ENCODE data around the gene CHDH.

DNA sequence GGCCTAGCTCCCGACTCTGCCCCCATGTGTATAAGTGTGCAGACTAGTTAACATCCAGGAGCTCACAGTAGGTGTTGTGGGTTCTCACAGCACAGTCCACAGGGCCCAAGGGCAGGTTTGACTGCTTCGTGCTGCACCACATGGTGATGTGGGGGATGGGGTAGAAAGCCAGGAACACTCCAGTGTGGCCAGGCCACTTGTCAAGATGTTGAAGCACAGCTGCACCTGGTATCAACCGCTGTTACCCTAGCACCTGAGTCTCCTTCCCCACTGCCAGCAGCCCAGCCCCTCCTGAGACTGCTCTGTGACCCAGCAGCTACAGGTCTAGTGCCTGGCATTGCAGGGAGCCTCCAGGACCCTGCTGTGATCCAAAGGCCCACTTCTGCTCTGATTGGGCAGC lies 53.4 kb downstream of the CHDH start:
- TF ChIP-seq, protein P1, sequence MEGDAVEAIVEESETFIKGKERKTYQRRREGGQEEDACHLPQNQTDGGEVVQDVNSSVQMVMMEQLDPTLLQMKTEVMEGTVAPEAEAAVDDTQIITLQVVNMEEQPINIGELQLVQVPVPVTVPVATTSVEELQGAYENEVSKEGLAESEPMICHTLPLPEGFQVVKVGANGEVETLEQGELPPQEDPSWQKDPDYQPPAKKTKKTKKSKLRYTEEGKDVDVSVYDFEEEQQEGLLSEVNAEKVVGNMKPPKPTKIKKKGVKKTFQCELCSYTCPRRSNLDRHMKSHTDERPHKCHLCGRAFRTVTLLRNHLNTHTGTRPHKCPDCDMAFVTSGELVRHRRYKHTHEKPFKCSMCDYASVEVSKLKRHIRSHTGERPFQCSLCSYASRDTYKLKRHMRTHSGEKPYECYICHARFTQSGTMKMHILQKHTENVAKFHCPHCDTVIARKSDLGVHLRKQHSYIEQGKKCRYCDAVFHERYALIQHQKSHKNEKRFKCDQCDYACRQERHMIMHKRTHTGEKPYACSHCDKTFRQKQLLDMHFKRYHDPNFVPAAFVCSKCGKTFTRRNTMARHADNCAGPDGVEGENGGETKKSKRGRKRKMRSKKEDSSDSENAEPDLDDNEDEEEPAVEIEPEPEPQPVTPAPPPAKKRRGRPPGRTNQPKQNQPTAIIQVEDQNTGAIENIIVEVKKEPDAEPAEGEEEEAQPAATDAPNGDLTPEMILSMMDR (IDR thresholded peaks at IDR 0.05): no peak
- TF ChIP-seq POLR2A (IDR thresholded peaks at IDR 0.05): no peak

Data from right lobe of liver (tissue), 4 donors.